Liver (tissue), 9 donors: ENCODE results near the gene SPAG17. TPM values are rescaled to one million over a fixed set of nuclear protein-coding genes. Genes with fewer than 3 reads are reported as not detected.

Source experiments
- DNase-seq: peaks from one replicate; pipeline ENCODE4 v3.0.0-alpha.2; 2017; ENCODE audit warnings: low spot score
- H3K27ac ChIP-seq, 2 donors: one replicate each; pipeline ENCODE4 v1.7.0; 2013; ENCODE audit warnings: inconsistent platforms in 2 of 2, low read length in 2 of 2, control low read depth in 1 of 2, low read depth in 1 of 2, mild to moderate bottlenecking in 1 of 2
- H3K27me3 ChIP-seq, 4 donors: one replicate each; pipeline versions ENCODE4 v1.6.1 to v1.7.0; 2013; ENCODE audit warnings: low read length in 3 of 4, inconsistent platforms in 1 of 4, mild to moderate bottlenecking in 1 of 4, moderate library complexity in 1 of 4; ENCODE audit not compliant: control insufficient read depth in 4 of 4, insufficient read depth in 4 of 4
- H3K36me3 ChIP-seq, 4 donors: one replicate each; pipeline versions ENCODE4 v1.6.1 to v1.7.0; 2013; ENCODE audit warnings: low read length in 3 of 4, mild to moderate bottlenecking in 3 of 4, low read depth in 1 of 4, moderate library complexity in 1 of 4; ENCODE audit not compliant: control insufficient read depth in 4 of 4, insufficient read depth in 3 of 4
- H3K4me1 ChIP-seq, 4 donors: one replicate each; pipeline versions ENCODE4 v1.6.1 to v1.7.0; 2013; ENCODE audit warnings: low read length in 3 of 4, mild to moderate bottlenecking in 3 of 4, moderate library complexity in 1 of 4; ENCODE audit not compliant: control insufficient read depth in 4 of 4, insufficient read depth in 4 of 4
- H3K4me3 ChIP-seq, 3 donors: one replicate each; pipeline versions ENCODE4 v1.6.1 to v1.7.0; 2013; ENCODE audit warnings: low read length in 3 of 3, control low read depth in 1 of 3, low read depth in 1 of 3, mild to moderate bottlenecking in 1 of 3
- H3K9ac ChIP-seq, 2 donors: one replicate each; pipeline ENCODE4 v1.7.0; 2013; ENCODE audit warnings: low read length in 2 of 2, mild to moderate bottlenecking in 2 of 2, moderate library complexity in 2 of 2, control low read depth in 1 of 2, low read depth in 1 of 2
- H3K9me3 ChIP-seq, 4 donors: one replicate each; pipeline versions ENCODE4 v1.6.1 to v1.7.0; 2013; ENCODE audit warnings: low read length in 3 of 4; ENCODE audit not compliant: control insufficient read depth in 4 of 4
- ATF3 ChIP-seq: IDR thresholded peaks from 2 replicates; pipeline ENCODE4 v1.6.1; 2016; ENCODE audit warnings: antibody characterized with exemption
- CTCF ChIP-seq: fragments of 150-350 bp; IDR thresholded peaks from 2 replicates; pipeline ENCODE4 v1.5.1; 2017; ENCODE audit warnings: improper control_type of control experiment, low read depth, low read length; ENCODE audit not compliant: missing input control
- EGR1 ChIP-seq, 2 donors: IDR thresholded peaks; 2 replicates each; pipeline ENCODE4 v1.6.1; 2016 to 2018; ENCODE audit warnings: antibody characterized with exemption in 2 of 2, low read depth in 2 of 2
- FOXA1 ChIP-seq: IDR thresholded peaks from 2 replicates; pipeline ENCODE4 v1.6.1; 2016; ENCODE audit warnings: antibody characterized with exemption
- FOXA2 ChIP-seq: IDR thresholded peaks from 2 replicates; pipeline ENCODE4 v1.6.1; 2016; ENCODE audit warnings: antibody characterized with exemption
- GABPA ChIP-seq, 2 donors: IDR thresholded peaks in 1 of 2; conservative IDR thresholded peaks in 1 of 2; 2 replicates each; pipeline ENCODE4 v1.6.1; 2016; ENCODE audit warnings: antibody characterized with exemption in 2 of 2, mild to moderate bottlenecking in 1 of 2, moderate library complexity in 1 of 2
- HNF4A ChIP-seq, 2 donors: conservative IDR thresholded peaks; 2 replicates each; pipeline ENCODE4 v1.6.1; 2016; ENCODE audit warnings: antibody characterized with exemption in 2 of 2, mild to moderate bottlenecking in 2 of 2
- HNF4G ChIP-seq: IDR thresholded peaks from 2 replicates; pipeline ENCODE4 v1.6.1; 2016; ENCODE audit warnings: antibody characterized with exemption
- JUND ChIP-seq, 2 donors: IDR thresholded peaks; 2 replicates each; pipeline ENCODE4 v1.6.1; 2016; ENCODE audit warnings: antibody characterized with exemption in 2 of 2
- MAX ChIP-seq: IDR thresholded peaks from 2 replicates; pipeline ENCODE4 v1.6.1; 2016; ENCODE audit warnings: antibody characterized with exemption
- NR2F2 ChIP-seq: IDR thresholded peaks from 2 replicates; pipeline ENCODE4 v1.6.1; 2016; ENCODE audit warnings: antibody characterized with exemption
- RAD21 ChIP-seq, 2 donors: IDR thresholded peaks; 2 replicates each; pipeline ENCODE4 v1.6.1; 2016; ENCODE audit warnings: antibody characterized with exemption in 2 of 2, mild to moderate bottlenecking in 2 of 2
- REST ChIP-seq: IDR thresholded peaks from 2 replicates; pipeline ENCODE4 v1.6.1; 2016; ENCODE audit warnings: antibody characterized with exemption, mild to moderate bottlenecking
- RXRA ChIP-seq, 2 donors: IDR thresholded peaks; 2 replicates each; pipeline ENCODE4 v1.6.1; 2017 to 2018; ENCODE audit warnings: antibody characterized with exemption in 2 of 2, mild to moderate bottlenecking in 1 of 2
- SP1 ChIP-seq: IDR thresholded peaks from 2 replicates; pipeline ENCODE4 v1.6.1; 2018; ENCODE audit warnings: antibody characterized with exemption, mild to moderate bottlenecking
- TAF1 ChIP-seq: conservative IDR thresholded peaks from 2 replicates; pipeline ENCODE4 v1.6.1; 2016; ENCODE audit warnings: antibody characterized with exemption, mild to moderate bottlenecking
- YY1 ChIP-seq: IDR thresholded peaks from 2 replicates; pipeline ENCODE4 v1.6.1; 2016; ENCODE audit warnings: antibody characterized with exemption, mild to moderate bottlenecking
- ZBTB33 ChIP-seq: IDR thresholded peaks from 2 replicates; pipeline ENCODE4 v1.6.1; 2016; ENCODE audit warnings: antibody characterized with exemption
- WGBS: extraction: QIAGEN DNeasy Blood & Tissue Kit; methylation state at CpG from one replicate; pipeline ENCODE4 v1.1.7; 2013; 5-methylcytosine and 5-hydroxymethylcytosine counted together
- polyA plus RNA-seq, 2 donors: library from polyadenylated mRNA; stranded (reverse) in 1 of 2; unstranded in 1 of 2; fragments of 200-250 nt in 1 of 2; fragments of >200 nt in 1 of 2; fragmentation: Nextera tagmentation in 1 of 2; extraction: Ambion mirVana in 1 of 2; gene quantifications; one replicate each; pipeline versions ENCODE4 v1.2.1 to v1.2.3, GENCODE V29; 2013 to 2015
- total RNA-seq, 2 donors: library from RNA; depleted of rRNA; stranded (reverse); fragments of >200 nt; gene quantifications; one replicate each; pipeline ENCODE4 v1.2.3, GENCODE V29; 2014
- donor health status: healthy.
- donor health status: healthy.
- donor health status: healthy.
- donor health status: healthy.
- donor health status: healthy.

Gene SPAG17
- total and polyA plus RNA-seq, 4 donors, result 0.17 to 0.75 TPM; not detected in 2

- Histone ChIP-seq H3K27me3 (peaks cover 0 to 4% (median 0%) of the 10 kb centered on the region in 4 donors), H3K27ac (no peak overlapping the region), H3K9ac (no peak overlapping the region), H3K36me3 (no peaks in the 10 kb centered on the region), H3K4me1 (no peaks in the 10 kb centered on the region), H3K4me3 (no peak overlapping the region), H3K9me3 (peaks cover 0 to 3% (median 2%) of the 10 kb centered on the region in 4 donors)
- WGBS, result 87% methylated on average over 3 of the region's 3 CpGs
- no peak for TF ChIP-seq FOXA2
- TF ChIP-seq TAF1, result no peak
- no peak for TF ChIP-seq FOXA1
- no peak for TF ChIP-seq ZBTB33
- TF ChIP-seq HNF4A (conservative IDR thresholded peaks at IDR 0.05), result no peak
- TF ChIP-seq SP1, result no peak
- TF ChIP-seq YY1, result no peak
- TF ChIP-seq MAX, result no peak
- TF ChIP-seq RAD21 (IDR thresholded peaks at IDR 0.05), result no peak
- TF ChIP-seq RXRA (IDR thresholded peaks at IDR 0.05), result no peak
- TF ChIP-seq REST, result no peak
- no peak for TF ChIP-seq GABPA (IDR thresholded peaks at IDR 0.05 in 1 of 2, conservative IDR thresholded peaks at IDR 0.05 in 1 of 2)
- no peak for TF ChIP-seq CTCF
- TF ChIP-seq JUND (IDR thresholded peaks at IDR 0.05), result no peak
- no peak for TF ChIP-seq HNF4G
- no peak for TF ChIP-seq EGR1 (IDR thresholded peaks at IDR 0.05; ENCODE audit: low read depth in 2 of 2)
- no peak for TF ChIP-seq NR2F2
- no peak for DNase-seq
These were observed 7.0 kb downstream of the SPAG17 start for GRCh38 chr1:118177998-118178397.

- H3K9me3 ChIP-seq, result peaks cover 0 to 1% (median 0%) of the 10 kb centered on the region in 4 donors
- no peak overlapping the region for H3K9ac ChIP-seq
- no peak overlapping the region for H3K27ac ChIP-seq
- H3K27me3 ChIP-seq, result peaks cover 0 to 4% (median 0%) of the 10 kb centered on the region in 4 donors
- TF ChIP-seq REST (no peak), JUND (IDR thresholded peaks at IDR 0.05) (no peak), TAF1 (no peak), HNF4G (no peak), RXRA (IDR thresholded peaks at IDR 0.05) (no peak), SP1 (no peak), ATF3 (no peak), RAD21 (IDR thresholded peaks at IDR 0.05) (no peak), EGR1 (IDR thresholded peaks at IDR 0.05; ENCODE audit: low read depth in 2 of 2) (no peak), YY1 (no peak), FOXA2 (no peak), FOXA1 (no peak), ZBTB33 (no peak), HNF4A (conservative IDR thresholded peaks at IDR 0.05) (no peak), GABPA (IDR thresholded peaks at IDR 0.05 in 1 of 2, conservative IDR thresholded peaks at IDR 0.05 in 1 of 2) (no peak), NR2F2 (no peak)
- no peak for DNase-seq
- H3K36me3 ChIP-seq, result no peaks in the 10 kb centered on the region
- 72% methylated on average over 1 of the region's 1 CpG for WGBS
- H3K4me1 ChIP-seq, result no peaks in the 10 kb centered on the region
- no peak overlapping the region for H3K4me3 ChIP-seq
These were observed 16.0 kb downstream of the SPAG17 start for GRCh38 chr1:118169016-118169415.
